Activated CD4-positive, alpha-beta T cell treated with anti-CD3 and anti-CD28 coated beads for 36 hours (primary cell): ENCODE results near the gene KLF7. TPM values are rescaled to one million over a fixed set of nuclear protein-coding genes. Genes with fewer than 3 reads are reported as not detected.

Experiments used
- ATAC-seq: fragments of 200-7000 bp; cut with Tn5 transposase; one replicate; pipeline ENCODE4 v1.10.0; 2021; ENCODE audit warnings: mild to moderate bottlenecking, moderate library complexity
- CTCF ChIA-PET: fragments of 350-600 bp; sonication (Branson Sonifier 250); formaldehyde crosslinking; loops from one replicate; lab custom pipeline; 2021; ENCODE audit warnings: antibody characterized with exemption; lab: Charles Lee
- POLR2A ChIA-PET: fragments of 350-600 bp; sonication (Branson Sonifier 250); formaldehyde crosslinking; loops from one replicate; lab custom pipeline; 2021; ENCODE audit warnings: antibody characterized with exemption, inconsistent platforms; lab: Charles Lee
- DNase-seq: peaks from one replicate; pipeline ENCODE4 v3.0.0-alpha.2; 2020
- H3K27ac Mint-ChIP-seq: one replicate; pipeline ENCODE4 v1.8.0; 2021; ENCODE audit warnings: mixed read lengths
- H3K27me3 Mint-ChIP-seq: one replicate; pipeline ENCODE4 v1.8.0; 2021; ENCODE audit warnings: mixed read lengths
- H3K36me3 Mint-ChIP-seq: one replicate; pipeline ENCODE4 v1.8.0; 2021; ENCODE audit warnings: low read depth, mixed read lengths
- H3K4me1 Mint-ChIP-seq: one replicate; pipeline ENCODE4 v1.8.0; 2021; ENCODE audit warnings: mixed read lengths
- H3K4me3 Mint-ChIP-seq: one replicate; pipeline ENCODE4 v1.8.0; 2021; ENCODE audit warnings: mild to moderate bottlenecking, moderate library complexity, mixed read lengths
- H3K9me3 Mint-ChIP-seq: one replicate; pipeline ENCODE4 v1.8.0; 2021; ENCODE audit warnings: low read depth, mixed read lengths
- intact Hi-C, 2 experiments: fragments of 100-400 bp; cut with DNase I in 1 of 2; cut with micrococcal nuclease in 1 of 2; formaldehyde crosslinking; loops; one replicate each; pipeline versions ENCODE4 v1.14.2 to v1.15.1; 2022 to 2024; cut with DNase I, micrococcal nuclease
- total RNA-seq, 2 experiments: library from RNA; stranded (reverse); gene quantifications; one replicate each; pipeline ENCODE4 v1.2.3, GENCODE V29; 2021

The KLF7 gene
- total RNA-seq = 10 to 100 TPM; 21.9 to 32.7 TPM

DNA sequence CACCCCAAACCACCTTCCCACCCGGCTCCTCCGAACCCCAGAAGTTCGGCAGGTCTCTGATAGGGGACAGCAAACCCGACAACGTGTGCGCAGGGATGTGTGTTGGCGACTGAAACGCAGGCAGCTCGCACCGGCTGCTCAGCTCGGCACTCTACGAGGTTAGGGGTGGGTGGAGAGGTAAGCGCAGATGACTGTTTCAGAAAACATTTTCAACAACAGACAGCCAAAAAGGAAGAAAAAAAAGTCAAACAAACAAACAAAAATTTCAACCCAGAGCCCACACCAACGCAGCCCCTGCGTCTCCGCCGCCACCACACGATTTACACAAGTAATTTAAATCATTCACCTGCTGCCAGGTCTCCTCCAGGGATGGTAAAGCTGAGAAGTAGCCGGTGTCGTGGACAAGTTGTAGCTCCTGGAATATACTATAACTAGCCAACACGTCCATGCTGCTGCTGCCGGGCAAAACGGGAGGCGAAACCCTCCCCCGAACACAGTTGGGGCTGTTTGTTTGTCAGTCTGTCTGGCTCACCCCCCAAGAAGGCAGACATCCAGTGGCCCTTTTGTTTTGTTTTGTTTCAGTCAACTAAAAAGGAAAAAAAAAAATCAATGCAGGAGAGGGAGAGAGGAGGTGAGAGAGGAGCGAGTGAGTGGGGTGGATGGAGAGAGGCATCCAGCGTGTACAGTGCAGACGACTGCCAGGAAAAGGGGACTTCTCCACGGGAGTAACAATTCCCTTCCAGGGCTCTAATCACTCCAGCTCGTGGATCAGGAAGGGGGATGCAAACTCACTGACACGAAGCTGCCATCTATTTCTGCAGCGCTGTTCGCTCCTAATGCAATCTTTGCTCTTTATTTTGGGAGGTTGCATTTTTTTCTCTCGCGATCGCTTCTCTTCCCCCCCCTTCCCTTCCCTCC, at the start of gene KLF7:
Gene KLF7, minus strand, starts transcription at position 828 of the 918 bp plus-strand sequence. Its CDS starts 380 bp downstream, at position 448.
- Mint-ChIP-seq H3K27ac (peak within 1 kb of the TSS; percentile 95), H3K36me3 (peaks cover 6% of the 10 kb centered on the region), H3K4me1 (peaks cover 47% of the 10 kb centered on the region), H3K27me3 (no peaks in the 10 kb centered on the region), H3K9me3 (no peaks in the 10 kb centered on the region), H3K4me3 (peak within 1 kb of the TSS; percentile 90)
- ChIA-PET CTCF (interaction anchor here (0.8 to 2.3 kb wide), 3 partner anchors 14 to 119 kb away, joined by 3 to 7 read pairs (median 4); no protein-coding TSS in a partner anchor), POLR2A (interaction anchor here (0.7 to 3.1 kb wide), 17 partner anchors 9 to 400 kb away, joined by 3 to 15 read pairs (median 4); partner anchors contain the start of genes FASTKD2 and MDH1B)
- peak; percentile 24 for ATAC-seq
- DNase-seq = peak; percentile 77
- intact Hi-C loops = loop anchor here (1.0 to 10.0 kb wide), 19 partner anchors 8 to 1007 kb away; partner anchors contain the start of genes CREB1 (in 2 of the 2), EEF1B2 (in 1 of the 2), FASTKD2 (in 1 of the 2) and MDH1B (in 1 of the 2)

DNA sequence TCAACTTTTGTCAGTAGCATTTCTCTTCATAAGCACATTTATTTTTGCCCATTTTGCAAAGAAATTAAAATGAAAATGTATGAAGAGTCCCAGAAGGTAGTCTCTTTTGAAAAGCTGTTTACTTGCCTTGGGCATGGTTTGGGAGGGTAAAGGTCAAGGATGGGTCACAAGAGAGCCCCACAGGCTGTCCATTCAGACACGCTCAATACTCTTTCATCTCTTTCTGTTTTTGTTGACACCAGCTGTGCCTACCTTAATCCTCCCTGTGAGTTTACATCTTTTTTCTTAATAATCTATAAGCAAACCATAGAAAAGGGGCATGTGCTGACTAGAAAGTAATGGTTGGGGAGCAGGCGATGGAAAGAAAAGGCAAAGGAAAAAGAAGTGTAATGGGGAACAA, 49.6 kb upstream of the KLF7 start:
- no peaks in the 10 kb centered on the region for H3K36me3 Mint-ChIP-seq
- ChIA-PET CTCF (no interaction called here), POLR2A (no interaction called here)
- peaks cover 7% of the 10 kb centered on the region for H3K4me1 Mint-ChIP-seq
- DNase-seq = no peak
- H3K27me3 Mint-ChIP-seq = peaks cover 2% of the 10 kb centered on the region
- no peak for ATAC-seq
- H3K9me3 Mint-ChIP-seq = no peaks in the 10 kb centered on the region
- H3K4me3 Mint-ChIP-seq = no peak overlapping the region
- no peak overlapping the region for H3K27ac Mint-ChIP-seq
- intact Hi-C loops = no loop called here

DNA sequence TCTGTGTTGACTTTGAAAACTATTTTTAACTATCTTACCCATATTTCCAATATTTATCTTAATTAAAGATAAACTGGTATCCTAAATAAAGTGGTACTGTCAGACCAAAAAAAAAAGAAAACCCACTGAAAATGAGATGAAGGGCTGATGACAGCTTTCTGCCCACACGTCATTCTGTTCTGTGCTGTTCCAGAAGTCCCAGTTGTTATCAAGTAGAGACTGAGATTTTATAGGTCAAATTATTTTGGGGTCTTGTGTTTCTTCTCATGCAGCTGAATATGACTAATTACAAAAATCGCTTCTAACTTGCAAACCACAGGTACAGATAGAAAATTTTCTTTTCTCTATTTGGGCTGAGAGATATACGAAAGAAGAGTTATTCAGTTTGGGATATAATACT, 48.7 kb upstream of the KLF7 start:
- CTCF ChIA-PET = interaction anchor here (0.6 kb wide), 1 partner anchor 223 kb away, joined by 4 read pairs; no protein-coding TSS in a partner anchor
- POLR2A ChIA-PET = no interaction called here
- H3K27ac Mint-ChIP-seq = no peak overlapping the region
- ATAC-seq (no peak), DNase-seq (no peak)
- H3K4me1 Mint-ChIP-seq = peaks cover 4% of the 10 kb centered on the region
- H3K27me3 Mint-ChIP-seq = no peaks in the 10 kb centered on the region
- intact Hi-C loops = no loop called here
- H3K36me3 Mint-ChIP-seq = no peaks in the 10 kb centered on the region
- H3K4me3 Mint-ChIP-seq = no peak overlapping the region
- no peaks in the 10 kb centered on the region for H3K9me3 Mint-ChIP-seq

DNA sequence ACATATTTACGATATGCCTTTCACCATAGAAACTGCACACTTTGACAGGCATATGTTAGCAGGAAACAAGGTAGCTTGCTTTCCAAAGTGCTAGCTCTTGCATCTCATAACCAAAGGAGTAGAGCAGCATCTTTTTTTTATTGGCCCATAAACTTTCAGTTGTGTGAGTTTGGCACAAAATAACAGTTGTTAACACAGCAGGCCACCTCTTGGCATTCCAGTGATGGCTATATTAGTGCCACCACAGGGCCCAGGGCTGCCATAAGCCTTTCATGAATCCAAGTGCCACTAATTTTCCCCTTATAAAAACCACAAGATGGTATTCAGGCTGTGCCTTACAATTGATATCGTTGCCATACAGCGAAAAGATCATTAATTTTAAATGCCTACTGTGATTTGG, 40.3 kb upstream of the KLF7 start:
- Mint-ChIP-seq H3K4me3 (no peak overlapping the region), H3K4me1 (no peaks in the 10 kb centered on the region), H3K27ac (no peak overlapping the region), H3K9me3 (no peaks in the 10 kb centered on the region), H3K36me3 (no peaks in the 10 kb centered on the region), H3K27me3 (peaks cover 2% of the 10 kb centered on the region)
- DNase-seq (no peak), ATAC-seq (no peak)
- POLR2A ChIA-PET = no interaction called here
- CTCF ChIA-PET = interaction anchor here (0.7 to 1.3 kb wide), 3 partner anchors 17 to 97 kb away, joined by 3 to 4 read pairs (median 3); no protein-coding TSS in a partner anchor
- intact Hi-C loops = no loop called here

DNA sequence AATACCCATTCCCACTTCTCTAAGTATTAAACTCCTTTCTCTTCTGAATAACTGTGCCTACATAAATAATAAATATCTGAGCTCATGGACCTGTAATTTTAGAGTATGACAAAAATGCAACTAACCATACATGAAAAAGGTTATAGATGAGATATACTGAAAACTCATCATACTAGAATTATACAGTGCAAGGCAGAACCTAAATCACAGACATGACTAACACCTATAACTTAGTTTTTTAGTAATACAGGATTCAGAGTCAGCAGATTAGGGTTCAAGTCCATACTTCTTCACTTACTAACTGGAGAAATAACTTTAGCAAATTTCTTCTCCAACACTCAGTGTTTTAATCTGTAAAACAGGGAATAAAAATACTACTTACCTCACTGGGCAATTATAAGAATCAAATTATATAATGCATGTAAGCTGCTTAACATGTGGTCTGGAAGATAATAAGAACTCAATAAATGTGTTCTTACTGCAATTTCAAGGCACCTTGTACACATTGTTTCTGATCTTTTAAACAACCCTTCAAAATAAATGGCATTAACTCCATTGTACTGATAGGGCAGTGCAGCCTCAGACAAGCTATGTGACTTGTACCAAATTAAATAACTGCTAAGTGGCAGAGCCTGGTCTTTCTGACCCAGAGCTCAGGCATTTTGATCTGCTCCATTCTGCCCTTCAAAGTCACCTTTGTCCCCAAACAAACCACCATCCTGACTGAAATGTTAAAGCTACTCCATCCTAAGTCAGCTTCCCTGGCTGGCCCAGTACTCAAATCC, 39.6 kb upstream of the KLF7 start:
- Mint-ChIP-seq H3K4me1 (no peaks in the 10 kb centered on the region), H3K4me3 (no peak overlapping the region), H3K9me3 (no peaks in the 10 kb centered on the region), H3K27ac (no peak overlapping the region), H3K36me3 (no peaks in the 10 kb centered on the region), H3K27me3 (peaks cover 2% of the 10 kb centered on the region)
- ChIA-PET CTCF (interaction anchor here (0.6 to 1.3 kb wide), 5 partner anchors 9 to 98 kb away, joined by 3 to 4 read pairs (median 3); no protein-coding TSS in a partner anchor), POLR2A (no interaction called here)
- DNase-seq (no peak), ATAC-seq (peak; percentile 53)
- intact Hi-C loops = no loop called here

DNA sequence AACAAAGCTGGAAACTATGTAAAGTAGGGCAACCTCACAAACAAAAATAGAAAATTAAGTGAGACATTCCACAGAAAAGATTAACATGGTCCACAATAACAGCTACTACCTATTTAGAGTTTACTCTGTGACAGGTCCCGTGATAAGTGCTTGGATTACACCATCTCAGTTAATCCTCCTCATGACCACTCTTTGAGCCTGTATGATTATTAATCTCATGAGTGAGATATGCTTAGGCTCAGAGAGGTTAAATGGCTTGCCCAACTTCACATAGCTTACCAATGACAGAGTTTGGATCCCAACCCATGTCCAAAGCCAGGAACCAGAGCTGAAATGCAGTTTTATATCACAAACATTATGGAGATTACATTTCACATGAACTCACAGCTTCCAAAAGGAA, 37.3 kb upstream of the KLF7 start:
- POLR2A ChIA-PET = interaction anchor here (0.5 kb wide), 1 partner anchor 19 kb away, joined by 3 read pairs; no protein-coding TSS in a partner anchor
- Mint-ChIP-seq H3K27me3 (no peaks in the 10 kb centered on the region), H3K9me3 (peaks cover 2% of the 10 kb centered on the region), H3K4me1 (no peaks in the 10 kb centered on the region), H3K27ac (no peak overlapping the region), H3K36me3 (no peaks in the 10 kb centered on the region), H3K4me3 (no peak overlapping the region)
- intact Hi-C loops = no loop called here
- CTCF ChIA-PET = interaction anchor here (0.7 to 1.2 kb wide), 3 partner anchors 8 to 60 kb away, joined by 3 read pairs; no protein-coding TSS in a partner anchor
- DNase-seq (no peak), ATAC-seq (no peak)

DNA sequence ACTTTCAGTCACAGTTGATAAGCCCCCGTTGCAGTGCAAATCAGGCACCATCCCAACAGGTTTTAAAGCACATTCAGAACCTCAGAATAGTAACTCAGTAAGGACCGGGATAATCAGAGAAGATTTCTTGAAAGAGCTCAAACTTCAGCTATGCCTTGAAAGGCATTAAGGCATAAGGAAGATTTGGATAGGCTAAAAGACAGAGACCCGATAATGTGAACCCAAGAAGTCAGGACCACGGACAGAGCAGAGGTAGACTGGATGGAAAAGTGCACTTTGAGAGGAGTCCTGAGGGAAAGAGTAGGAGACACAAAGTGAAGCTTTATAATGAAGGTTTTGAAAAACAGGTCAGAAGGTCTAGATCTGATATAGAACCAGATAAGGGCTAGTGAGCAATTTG, 36.9 kb upstream of the KLF7 start:
- Mint-ChIP-seq H3K9me3 (peaks cover 2% of the 10 kb centered on the region), H3K27ac (no peak overlapping the region), H3K36me3 (no peaks in the 10 kb centered on the region), H3K4me1 (no peaks in the 10 kb centered on the region), H3K27me3 (no peaks in the 10 kb centered on the region), H3K4me3 (no peak overlapping the region)
- ATAC-seq (no peak), DNase-seq (peak; percentile 29)
- ChIA-PET POLR2A (interaction anchor here (0.5 kb wide), 1 partner anchor 20 kb away, joined by 3 read pairs; no protein-coding TSS in a partner anchor), CTCF (interaction anchor here (0.8 to 1.2 kb wide), 2 partner anchors 9 to 22 kb away, joined by 3 read pairs; no protein-coding TSS in a partner anchor)
- intact Hi-C loops = no loop called here

DNA sequence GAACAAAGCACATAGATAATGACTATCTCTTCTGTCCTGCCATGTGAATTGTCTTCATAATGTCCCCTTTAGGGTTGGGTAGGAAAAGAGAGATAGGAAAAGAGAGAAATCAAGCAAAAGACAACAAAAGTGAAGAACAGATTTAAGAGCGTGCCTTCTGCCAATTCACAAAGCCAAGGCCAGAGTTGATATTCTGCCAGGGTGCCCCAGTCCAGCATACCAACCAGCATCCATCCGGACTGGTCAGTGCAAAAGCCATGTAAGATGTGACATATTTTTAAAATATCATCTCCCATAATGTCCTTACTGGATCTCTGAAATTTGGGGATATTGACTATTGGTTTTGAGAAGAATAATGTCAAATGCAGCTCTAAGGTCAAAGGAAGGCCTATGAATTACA, 35.7 kb upstream of the KLF7 start:
- DNase-seq (no peak), ATAC-seq (no peak)
- CTCF ChIA-PET = interaction anchor here (0.8 to 1.2 kb wide), 2 partner anchors 47 to 60 kb away, joined by 3 read pairs; no protein-coding TSS in a partner anchor
- POLR2A ChIA-PET = no interaction called here
- H3K9me3 Mint-ChIP-seq = peaks cover 2% of the 10 kb centered on the region
- H3K27me3 Mint-ChIP-seq = no peaks in the 10 kb centered on the region
- intact Hi-C loops = no loop called here
- no peak overlapping the region for H3K27ac Mint-ChIP-seq
- H3K4me1 Mint-ChIP-seq = no peaks in the 10 kb centered on the region
- no peaks in the 10 kb centered on the region for H3K36me3 Mint-ChIP-seq
- no peak overlapping the region for H3K4me3 Mint-ChIP-seq

DNA sequence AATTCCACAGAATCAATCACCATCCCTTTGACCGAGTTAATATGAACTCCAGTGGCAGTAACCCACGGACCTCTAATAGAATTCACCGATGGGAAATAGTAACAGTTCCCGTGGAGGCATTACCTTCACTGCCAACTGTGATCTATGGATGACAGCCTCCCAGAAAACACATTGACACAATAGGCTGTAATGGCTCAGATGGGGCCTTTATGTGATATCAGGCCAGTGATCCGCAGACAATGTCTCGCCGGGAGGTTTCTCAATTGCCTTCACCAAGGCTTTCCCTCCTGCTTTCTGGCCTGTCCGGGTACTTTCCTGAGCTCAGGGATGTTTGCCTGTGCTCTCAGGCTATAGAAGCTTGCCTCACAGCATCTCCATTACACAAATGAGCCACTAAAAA, 34.4 kb upstream of the KLF7 start:
- CTCF ChIA-PET = no interaction called here
- ATAC-seq = no peak
- no peaks in the 10 kb centered on the region for H3K27me3 Mint-ChIP-seq
- H3K9me3 Mint-ChIP-seq = peaks cover 2% of the 10 kb centered on the region
- intact Hi-C loops = no loop called here
- no peaks in the 10 kb centered on the region for H3K4me1 Mint-ChIP-seq
- no peak for DNase-seq
- no peaks in the 10 kb centered on the region for H3K36me3 Mint-ChIP-seq
- no peak overlapping the region for H3K27ac Mint-ChIP-seq
- POLR2A ChIA-PET = no interaction called here
- no peak overlapping the region for H3K4me3 Mint-ChIP-seq

DNA sequence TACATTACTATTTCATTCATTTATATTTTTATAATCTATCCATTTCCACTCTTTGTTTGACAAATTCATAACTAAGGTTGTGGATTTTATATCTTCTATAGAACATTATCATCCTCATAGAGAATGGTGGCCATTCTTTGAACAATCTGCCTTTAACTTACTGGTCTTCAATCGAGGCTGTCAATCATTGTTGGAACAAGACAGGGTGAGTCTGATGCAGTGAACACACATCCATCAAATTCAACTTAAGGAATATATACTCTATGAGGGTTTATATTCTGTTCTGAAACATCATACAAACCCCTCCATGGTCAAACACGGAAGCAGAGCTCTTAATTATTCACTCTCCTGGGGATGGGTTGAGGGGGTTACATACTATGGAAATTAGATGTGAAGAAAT, 28.3 kb upstream of the KLF7 start:
- ATAC-seq (no peak), DNase-seq (no peak)
- POLR2A ChIA-PET = no interaction called here
- H3K27ac Mint-ChIP-seq = no peak overlapping the region
- no peak overlapping the region for H3K4me3 Mint-ChIP-seq
- H3K4me1 Mint-ChIP-seq = peaks cover 5% of the 10 kb centered on the region
- CTCF ChIA-PET = interaction anchor here (0.8 to 1.3 kb wide), 4 partner anchors 11 to 133 kb away, joined by 3 to 4 read pairs (median 4); no protein-coding TSS in a partner anchor
- peaks cover 2% of the 10 kb centered on the region for H3K9me3 Mint-ChIP-seq
- intact Hi-C loops = no loop called here
- no peaks in the 10 kb centered on the region for H3K36me3 Mint-ChIP-seq
- no peaks in the 10 kb centered on the region for H3K27me3 Mint-ChIP-seq
